NB4 (cell line): ENCODE data around the gene PTPRG.

Experiments
- MYC ChIP-seq: IDR thresholded peaks from 2 replicates; pipeline ENCODE4 v1.6.1; 2011; ENCODE audit warnings: low read depth, low read length
- POLR2A ChIP-seq: IDR thresholded peaks from 2 replicates; pipeline ENCODE4 v1.6.1; 2011; ENCODE audit warnings: mild to moderate bottlenecking; ENCODE audit not compliant: insufficient read length; ENCODE audit errors: extremely low read depth
- TF ChIP-seq, protein P1 (sequence below): IDR thresholded peaks from one replicate; pipeline ENCODE4 v1.5.1; 2012; ENCODE audit warnings: low read depth, low read length
- TF ChIP-seq, protein P2 (sequence below): IDR thresholded peaks from 2 replicates; pipeline ENCODE4 v1.6.1; 2011; ENCODE audit warnings: low read depth, low read length

DNA sequence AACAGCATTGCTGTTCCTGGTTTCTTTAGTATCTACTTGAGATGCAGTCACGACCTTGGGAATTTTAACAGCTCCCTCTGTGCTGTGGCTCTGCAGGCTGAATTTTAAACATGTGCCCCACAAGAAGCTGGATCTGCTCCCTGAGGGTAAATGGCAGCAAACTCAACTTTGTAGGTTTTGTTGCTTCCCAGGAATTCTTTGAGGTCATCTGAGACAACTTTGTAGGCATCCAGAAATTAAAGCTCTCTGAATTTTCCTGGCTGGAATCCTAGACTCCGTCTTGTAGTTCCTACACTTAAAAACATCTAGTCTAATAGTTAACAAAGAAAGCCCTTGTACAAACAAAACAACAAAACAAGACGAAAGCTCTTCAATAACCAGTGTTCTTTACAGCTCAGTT is 445.7 kb downstream of the PTPRG start:
- TF ChIP-seq, protein P1, sequence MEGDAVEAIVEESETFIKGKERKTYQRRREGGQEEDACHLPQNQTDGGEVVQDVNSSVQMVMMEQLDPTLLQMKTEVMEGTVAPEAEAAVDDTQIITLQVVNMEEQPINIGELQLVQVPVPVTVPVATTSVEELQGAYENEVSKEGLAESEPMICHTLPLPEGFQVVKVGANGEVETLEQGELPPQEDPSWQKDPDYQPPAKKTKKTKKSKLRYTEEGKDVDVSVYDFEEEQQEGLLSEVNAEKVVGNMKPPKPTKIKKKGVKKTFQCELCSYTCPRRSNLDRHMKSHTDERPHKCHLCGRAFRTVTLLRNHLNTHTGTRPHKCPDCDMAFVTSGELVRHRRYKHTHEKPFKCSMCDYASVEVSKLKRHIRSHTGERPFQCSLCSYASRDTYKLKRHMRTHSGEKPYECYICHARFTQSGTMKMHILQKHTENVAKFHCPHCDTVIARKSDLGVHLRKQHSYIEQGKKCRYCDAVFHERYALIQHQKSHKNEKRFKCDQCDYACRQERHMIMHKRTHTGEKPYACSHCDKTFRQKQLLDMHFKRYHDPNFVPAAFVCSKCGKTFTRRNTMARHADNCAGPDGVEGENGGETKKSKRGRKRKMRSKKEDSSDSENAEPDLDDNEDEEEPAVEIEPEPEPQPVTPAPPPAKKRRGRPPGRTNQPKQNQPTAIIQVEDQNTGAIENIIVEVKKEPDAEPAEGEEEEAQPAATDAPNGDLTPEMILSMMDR = no peak
- TF ChIP-seq MYC (no peak), POLR2A (no peak)
- TF ChIP-seq, protein P2, sequence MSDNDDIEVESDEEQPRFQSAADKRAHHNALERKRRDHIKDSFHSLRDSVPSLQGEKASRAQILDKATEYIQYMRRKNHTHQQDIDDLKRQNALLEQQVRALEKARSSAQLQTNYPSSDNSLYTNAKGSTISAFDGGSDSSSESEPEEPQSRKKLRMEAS = no peak
